ENCODE data around the gene XAF1.
A peak's percentile ranks its signal among the peaks of the same experiment; 100 is the strongest.
"Not testable (repeated sequence)": the region's sequence is repeated elsewhere in the genome, so short reads cannot be mapped to it uniquely, and the experiment has no call there.

XAF1 gene

GRCh38 chr17:6797718-6798351, 42.0 kb downstream of the XAF1 start:
- no peak for DNase-seq (ENCODE audit: low read depth in 2 of 3, low spot score in 1 of 3)

GRCh38 chr17:6799738-6800137, 43.9 kb downstream of the XAF1 start:
- no peak for DNase-seq (ENCODE audit: low read depth in 2 of 3, low spot score in 1 of 3)

- DNase-seq (ENCODE audit: low read depth in 2 of 3, low spot score in 1 of 3): peak in 1 of 3 donors; percentile 14
Measured at GRCh38 chr17:6800422-6801027, 44.7 kb downstream of the XAF1 start.

- no peak for DNase-seq (ENCODE audit: low read depth in 2 of 3, low spot score in 1 of 3)
Measured at GRCh38 chr17:6811510-6811909, 55.7 kb downstream of the XAF1 start.

- DNase-seq (ENCODE audit: low read depth in 2 of 3, low spot score in 1 of 3): no peak
Measured at GRCh38 chr17:6812295-6812694, 56.4 kb downstream of the XAF1 start.

GRCh38 chr17:6815775-6816174, 59.9 kb downstream of the XAF1 start:
- DNase-seq (ENCODE audit: low read depth in 2 of 3, low spot score in 1 of 3): no peak

GRCh38 chr17:6816368-6816767, 60.5 kb downstream of the XAF1 start:
- DNase-seq (ENCODE audit: low read depth in 2 of 3, low spot score in 1 of 3): not testable (repeated sequence)

- no peak for DNase-seq (ENCODE audit: low read depth in 2 of 3, low spot score in 1 of 3)
Measured at GRCh38 chr17:6818938-6819337, 63.1 kb downstream of the XAF1 start.

GRCh38 chr17:6823011-6823442, 67.2 kb downstream of the XAF1 start:
- no peak for DNase-seq (ENCODE audit: low read depth in 2 of 3, low spot score in 1 of 3)

Measured in stimulated activated CD4-positive, alpha-beta T cell treated with anti-CD3 and anti-CD28 coated beads, Interleukin-12 subunit alpha, Interleukin-12 subunit beta, amount 100 ng/mL, for 48 hours (primary cell).